GM19025 (cell line): ENCODE data around the gene OTOS.

ENCODE experiments used
- ATAC-seq: cut with Tn5 transposase; IDR thresholded peaks from one replicate; pipeline ENCODE4 v1.9.1; 2021; ENCODE audit warnings: mild to moderate bottlenecking, low read depth, moderate library complexity; ENCODE audit not compliant: unreplicated experiment

The OTOS gene

GRCh38 chr2:240139011-240139441, 1.4 kb downstream of the OTOS start:
- ATAC-seq: no peak

- no peak for ATAC-seq
These were observed 2.0 kb downstream of the OTOS start for GRCh38 chr2:240138254-240138984.

- no peak for ATAC-seq
These were observed 2.7 kb downstream of the OTOS start for GRCh38 chr2:240137596-240138253.

- peak; percentile 15 for ATAC-seq
These were observed 3.7 kb downstream of the OTOS start for GRCh38 chr2:240136671-240137292.

GRCh38 chr2:240136013-240136670, 4.3 kb downstream of the OTOS start, which contains the start of gene COPS9:
COPS9 (minus strand) TSS chr2:240136305; CDS start chr2:240136284, 21 bp downstream.
- peak; percentile 92 for ATAC-seq

- ATAC-seq: no peak
These were observed 4.8 kb downstream of the OTOS start for GRCh38 chr2:240135706-240136012.

GRCh38 chr2:240134956-240135520, 5.4 kb downstream of the OTOS start:
- no peak for ATAC-seq

GRCh38 chr2:240134466-240134865, 6.0 kb downstream of the OTOS start:
- ATAC-seq: no peak

- ATAC-seq: no peak
These were observed 7.1 kb downstream of the OTOS start for GRCh38 chr2:240133401-240133800.

- ATAC-seq: no peak
These were observed 7.8 kb downstream of the OTOS start for GRCh38 chr2:240132651-240132980.

- ATAC-seq: no peak
These were observed 8.4 kb downstream of the OTOS start for GRCh38 chr2:240131941-240132650.

GRCh38 chr2:240131296-240131695, 9.2 kb downstream of the OTOS start:
- ATAC-seq: no peak

- ATAC-seq: no peak
These were observed 9.9 kb downstream of the OTOS start for GRCh38 chr2:240130393-240131195.

- no peak for ATAC-seq
These were observed 10.6 kb downstream of the OTOS start for GRCh38 chr2:240129731-240130392.

GRCh38 chr2:240129311-240129710, 11.1 kb downstream of the OTOS start:
- no peak for ATAC-seq

GRCh38 chr2:240128608-240129145, 11.8 kb downstream of the OTOS start:
- ATAC-seq: no peak

- no peak for ATAC-seq
These were observed 12.4 kb downstream of the OTOS start for GRCh38 chr2:240127911-240128607.

- no peak for ATAC-seq
These were observed 13.2 kb downstream of the OTOS start for GRCh38 chr2:240127191-240127750.
